ENCODE measurements around the gene ALS2CL. TPM values are rescaled to one million over a fixed set of nuclear protein-coding genes. Genes with fewer than 3 reads are reported as not detected.

Gene ALS2CL
- total RNA-seq, 4 donors from 2014 or later, result 4.8 to 10.4 (median 9.6) TPM

GRCh38 chr3:46681856-46682540, 11.5 kb downstream of the ALS2CL start:
- H3K9me3 ChIP-seq, result no peaks in the 10 kb centered on the region
- peaks cover 0 to 63% of the 10 kb centered on the region in 2 donors for H3K36me3 ChIP-seq
- no peak overlapping the region for H3K4me3 ChIP-seq
- H3K27me3 ChIP-seq, result no peaks in the 10 kb centered on the region
- no peak for TF ChIP-seq EP300 (IDR thresholded peaks at IDR 0.05)
- no peak for TF ChIP-seq POLR2AphosphoS5 (IDR thresholded peaks at IDR 0.05)
- no peak for TF ChIP-seq POLR2A (IDR thresholded peaks at IDR 0.05)
- TF ChIP-seq CTCF (IDR thresholded peaks at IDR 0.05), result no peak
- 79 to 83% methylated on average over 1 to 8 of the region's 13 CpGs for WGBS, 2 donors (ENCODE audit: low coverage in 1 of 2)
- no peak for ATAC-seq
- H3K27ac ChIP-seq, result no peak overlapping the region
- no peaks in the 10 kb centered on the region for H3K4me1 ChIP-seq

- no peak for ATAC-seq
These were observed 12.1 kb downstream of the ALS2CL start for GRCh38 chr3:46681387-46681786.

GRCh38 chr3:46680298-46680826, 13.1 kb downstream of the ALS2CL start:
- Histone ChIP-seq H3K27me3 (no peaks in the 10 kb centered on the region), H3K9me3 (no peaks in the 10 kb centered on the region), H3K27ac (no peak overlapping the region), H3K36me3 (peaks cover 0 to 62% of the 10 kb centered on the region in 2 donors), H3K4me3 (no peak overlapping the region), H3K4me1 (no peaks in the 10 kb centered on the region)
- TF ChIP-seq POLR2AphosphoS5 (IDR thresholded peaks at IDR 0.05) (no peak), EP300 (IDR thresholded peaks at IDR 0.05) (no peak), POLR2A (IDR thresholded peaks at IDR 0.05) (no peak), CTCF (IDR thresholded peaks at IDR 0.05) (no peak)
- WGBS, 2 donors (ENCODE audit: low coverage in 1 of 2), result 44 to 71% methylated on average over 1 to 3 of the region's 9 CpGs
- no peak for ATAC-seq

More at GRCh38 chr3:46681387-46681786, 12.1 kb downstream of the ALS2CL start:
- H3K27me3 ChIP-seq, result no peaks in the 10 kb centered on the region
- TF ChIP-seq POLR2A (IDR thresholded peaks at IDR 0.05) (no peak), EP300 (IDR thresholded peaks at IDR 0.05) (no peak), CTCF (IDR thresholded peaks at IDR 0.05) (no peak), POLR2AphosphoS5 (IDR thresholded peaks at IDR 0.05) (no peak)
- H3K36me3 ChIP-seq, result peaks cover 0 to 62% of the 10 kb centered on the region in 2 donors
- H3K4me1 ChIP-seq, result no peaks in the 10 kb centered on the region
- H3K27ac ChIP-seq, result no peak overlapping the region
- H3K9me3 ChIP-seq, result no peaks in the 10 kb centered on the region
- 59 to 100% methylated on average over 2 to 3 of the region's 10 CpGs for WGBS, 2 donors (ENCODE audit: low coverage in 1 of 2)
- H3K4me3 ChIP-seq, result no peak overlapping the region

GRCh38 chr3:46679681-46680080, 13.8 kb downstream of the ALS2CL start:
- ATAC-seq, result no peak
- no peaks in the 10 kb centered on the region for H3K4me1 ChIP-seq
- H3K9me3 ChIP-seq, result no peaks in the 10 kb centered on the region
- H3K36me3 ChIP-seq, result peaks cover 0 to 64% of the 10 kb centered on the region in 2 donors
- no peak overlapping the region for H3K4me3 ChIP-seq
- no peak for TF ChIP-seq POLR2A (IDR thresholded peaks at IDR 0.05)
- no peak for TF ChIP-seq CTCF (IDR thresholded peaks at IDR 0.05)
- no peak for TF ChIP-seq POLR2AphosphoS5 (IDR thresholded peaks at IDR 0.05)
- no peak for TF ChIP-seq EP300 (IDR thresholded peaks at IDR 0.05)
- no peak overlapping the region for H3K27ac ChIP-seq
- WGBS, 2 donors (ENCODE audit: low coverage in 1 of 2), result 90% methylated on average over 2 of the region's 5 CpGs; no CpG with 5 or more reads in 1 of the 2 donors
- H3K27me3 ChIP-seq, result no peaks in the 10 kb centered on the region

- no peak for ATAC-seq
- WGBS, 2 donors (ENCODE audit: low coverage in 1 of 2), result no CpG with 5 or more reads among the region's 6 CpGs
- no peaks in the 10 kb centered on the region for H3K4me1 ChIP-seq
- no peaks in the 10 kb centered on the region for H3K27me3 ChIP-seq
- no peak overlapping the region for H3K27ac ChIP-seq
- no peaks in the 10 kb centered on the region for H3K9me3 ChIP-seq
- no peak overlapping the region for H3K4me3 ChIP-seq
- no peak for TF ChIP-seq EP300 (IDR thresholded peaks at IDR 0.05)
- TF ChIP-seq CTCF (IDR thresholded peaks at IDR 0.05), result no peak
- no peak for TF ChIP-seq POLR2A (IDR thresholded peaks at IDR 0.05)
- TF ChIP-seq POLR2AphosphoS5 (IDR thresholded peaks at IDR 0.05), result no peak
- peaks cover 0 to 69% of the 10 kb centered on the region in 2 donors for H3K36me3 ChIP-seq
These were observed 15.2 kb downstream of the ALS2CL start for GRCh38 chr3:46678280-46678679.

All from gastroesophageal sphincter (tissue), 4 donors.